K562 (cell line): ENCODE measurements around the gene ATM. TPM values are rescaled to one million over a fixed set of nuclear protein-coding genes. Genes with fewer than 3 reads are reported as not detected.

ENCODE experiments used
- ETS2 ChIP-seq: IDR thresholded peaks from 2 replicates; pipeline ENCODE4 v1.6.1; 2016; ENCODE audit warnings: borderline replicate concordance, missing genetic modification characterization, mild to moderate bottlenecking, moderate library complexity, missing compliant biosample characterization; ENCODE audit not compliant: poor library complexity, severe bottlenecking
- HLTF ChIP-seq: fragments of 450-650 bp; IDR thresholded peaks from 2 replicates; pipeline ENCODE4 v1.6.1; 2016
- MAFG ChIP-seq: fragments of 450-650 bp; conservative IDR thresholded peaks from 2 replicates; pipeline ENCODE4 v1.6.1; 2016; ENCODE audit warnings: missing genetic modification characterization, missing compliant biosample characterization
- PML ChIP-seq: IDR thresholded peaks from 2 replicates; pipeline ENCODE4 v1.6.1; 2012; ENCODE audit warnings: low read length, inconsistent platforms
- PRPF4 ChIP-seq: fragments of 200-400 bp; formaldehyde crosslinking; IDR thresholded peaks from one replicate; pipeline ENCODE4 v1.6.1; 2017; ENCODE audit warnings: low read length, low read depth, mild to moderate bottlenecking; ENCODE audit not compliant: insufficient read depth, poor library complexity, severe bottlenecking
- REST ChIP-seq, 2 experiments: fragments of 450-650 bp; formaldehyde crosslinking in 1 of 2; IDR thresholded peaks; 2 replicates each; pipeline versions ENCODE4 v1.4.0 to v1.6.1; 2014 to 2020; ENCODE audit warnings: mild to moderate bottlenecking in 2 of 2, borderline replicate concordance in 1 of 2, low read depth in 1 of 2
- SMARCA4 ChIP-seq: fragments of 450-650 bp; IDR thresholded peaks from 2 replicates; pipeline ENCODE4 v1.6.1; 2016
- SMARCC2 ChIP-seq: fragments of 450-650 bp; IDR thresholded peaks from 2 replicates; pipeline ENCODE4 v1.6.1; 2017; ENCODE audit warnings: antibody characterized with exemption, moderate library complexity, mild to moderate bottlenecking, low read depth
- TAL1 ChIP-seq: fragments of 450-650 bp; IDR thresholded peaks from 2 replicates; pipeline ENCODE4 v1.6.1; 2016; ENCODE audit warnings: mild to moderate bottlenecking
- TEAD1 ChIP-seq, 2 experiments: fragments of 450-650 bp in 1 of 2; sonication (generic) in 1 of 2; formaldehyde crosslinking; IDR thresholded peaks; 2 replicates each; pipeline versions ENCODE4 v1.4.0 to v1.8.0; 2020 to 2022; ENCODE audit warnings: mild to moderate bottlenecking in 2 of 2, missing genetic modification reagents in 1 of 2
- polyA plus RNA-seq, 8 experiments: library from polyadenylated mRNA; depleted of rRNA in 4 of 8; stranded (reverse) in 5 of 8; unstranded in 3 of 8; fragments of >200 nt; fragmentation: Nextera tagmentation in 2 of 8; fragmentation: Illumina TruSeq in 1 of 8; extraction: Ambion mirVana in 2 of 8; extraction: Trizol in 1 of 8; gene quantifications; 2 replicates each; pipeline versions ENCODE4 v1.2.1 to v1.2.3, GENCODE V29; 2011 to 2014; ENCODE audit warnings: inconsistent platforms in 1 of 8, missing spikeins in 1 of 8
- total RNA-seq, 7 experiments: library from RNA; depleted of rRNA in 6 of 7; stranded (reverse); fragments of >200 nt in 6 of 7; fragmentation: Illumina TruSeq in 2 of 7; extraction: Trizol in 2 of 7; gene quantifications; 2 replicates each; pipeline versions ENCODE4 v1.2.1 to v1.2.3, GENCODE V29; 2011 to 2021; ENCODE audit warnings: low replicate concordance in 1 of 7
- TF ChIP-seq, protein P1 (sequence below), 2 experiments: fragments of 450-650 bp; IDR thresholded peaks; 2 replicates each; pipeline ENCODE4 v1.6.1; 2018; ENCODE audit warnings: mild to moderate bottlenecking in 2 of 2, low read depth in 1 of 2; ENCODE audit not compliant: partially characterized antibody in 2 of 2
- TF ChIP-seq, protein P2 (sequence below): sonication (generic); IDR thresholded peaks from 2 replicates; pipeline ENCODE4 v1.6.1; 2016
- TF ChIP-seq, protein P3 (sequence below): fragments of 250-450 bp; sonication (Bioruptor Pico); IDR thresholded peaks from 2 replicates; pipeline ENCODE4 v1.9.0; 2021; ENCODE audit warnings: mild to moderate bottlenecking

The ATM gene
- total and polyA plus RNA-seq, 9 of the 15 experiments (the other 6 are each of a cell fraction or from before 2014, with no cell fraction given): 8.3 to 46.8 (median 26.2) TPM

GRCh38 chr11:108223348-108224149, 682 bp downstream of the ATM start (continued):
- TF ChIP-seq MAFG (tag) (no peak), HLTF (no peak), REST (IDR thresholded peaks at IDR 0.05; ENCODE audit: borderline replicate concordance) (no peak), REST (CRISPR knock-in tag; IDR thresholded peaks at IDR 0.05; ENCODE audit: low read depth) (no peak), PRPF4 (no peak), ETS2 (tag) (no peak), TAL1 (peak; percentile 94), PML (peak; percentile 92), SMARCA4 (peak; percentile 91), SMARCC2 (peak; percentile 65), TEAD1 (CRISPR knock-in tag; IDR thresholded peaks at IDR 0.05) (peak in 1 of 2 experiments; percentile 80; a peak in 2 of 4 replicates)
- TF ChIP-seq, protein P1, sequence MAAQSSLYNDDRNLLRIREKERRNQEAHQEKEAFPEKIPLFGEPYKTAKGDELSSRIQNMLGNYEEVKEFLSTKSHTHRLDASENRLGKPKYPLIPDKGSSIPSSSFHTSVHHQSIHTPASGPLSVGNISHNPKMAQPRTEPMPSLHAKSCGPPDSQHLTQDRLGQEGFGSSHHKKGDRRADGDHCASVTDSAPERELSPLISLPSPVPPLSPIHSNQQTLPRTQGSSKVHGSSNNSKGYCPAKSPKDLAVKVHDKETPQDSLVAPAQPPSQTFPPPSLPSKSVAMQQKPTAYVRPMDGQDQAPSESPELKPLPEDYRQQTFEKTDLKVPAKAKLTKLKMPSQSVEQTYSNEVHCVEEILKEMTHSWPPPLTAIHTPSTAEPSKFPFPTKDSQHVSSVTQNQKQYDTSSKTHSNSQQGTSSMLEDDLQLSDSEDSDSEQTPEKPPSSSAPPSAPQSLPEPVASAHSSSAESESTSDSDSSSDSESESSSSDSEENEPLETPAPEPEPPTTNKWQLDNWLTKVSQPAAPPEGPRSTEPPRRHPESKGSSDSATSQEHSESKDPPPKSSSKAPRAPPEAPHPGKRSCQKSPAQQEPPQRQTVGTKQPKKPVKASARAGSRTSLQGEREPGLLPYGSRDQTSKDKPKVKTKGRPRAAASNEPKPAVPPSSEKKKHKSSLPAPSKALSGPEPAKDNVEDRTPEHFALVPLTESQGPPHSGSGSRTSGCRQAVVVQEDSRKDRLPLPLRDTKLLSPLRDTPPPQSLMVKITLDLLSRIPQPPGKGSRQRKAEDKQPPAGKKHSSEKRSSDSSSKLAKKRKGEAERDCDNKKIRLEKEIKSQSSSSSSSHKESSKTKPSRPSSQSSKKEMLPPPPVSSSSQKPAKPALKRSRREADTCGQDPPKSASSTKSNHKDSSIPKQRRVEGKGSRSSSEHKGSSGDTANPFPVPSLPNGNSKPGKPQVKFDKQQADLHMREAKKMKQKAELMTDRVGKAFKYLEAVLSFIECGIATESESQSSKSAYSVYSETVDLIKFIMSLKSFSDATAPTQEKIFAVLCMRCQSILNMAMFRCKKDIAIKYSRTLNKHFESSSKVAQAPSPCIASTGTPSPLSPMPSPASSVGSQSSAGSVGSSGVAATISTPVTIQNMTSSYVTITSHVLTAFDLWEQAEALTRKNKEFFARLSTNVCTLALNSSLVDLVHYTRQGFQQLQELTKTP (IDR thresholded peaks at IDR 0.05; ENCODE audit: low read depth in 1 of 2, partially characterized antibody in 2 of 2): peak in 1 of 2 experiments; percentile 9
- TF ChIP-seq, protein P2, sequence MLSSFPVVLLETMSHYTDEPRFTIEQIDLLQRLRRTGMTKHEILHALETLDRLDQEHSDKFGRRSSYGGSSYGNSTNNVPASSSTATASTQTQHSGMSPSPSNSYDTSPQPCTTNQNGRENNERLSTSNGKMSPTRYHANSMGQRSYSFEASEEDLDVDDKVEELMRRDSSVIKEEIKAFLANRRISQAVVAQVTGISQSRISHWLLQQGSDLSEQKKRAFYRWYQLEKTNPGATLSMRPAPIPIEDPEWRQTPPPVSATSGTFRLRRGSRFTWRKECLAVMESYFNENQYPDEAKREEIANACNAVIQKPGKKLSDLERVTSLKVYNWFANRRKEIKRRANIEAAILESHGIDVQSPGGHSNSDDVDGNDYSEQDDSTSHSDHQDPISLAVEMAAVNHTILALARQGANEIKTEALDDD: peak; percentile 99
- TF ChIP-seq, protein P3, sequence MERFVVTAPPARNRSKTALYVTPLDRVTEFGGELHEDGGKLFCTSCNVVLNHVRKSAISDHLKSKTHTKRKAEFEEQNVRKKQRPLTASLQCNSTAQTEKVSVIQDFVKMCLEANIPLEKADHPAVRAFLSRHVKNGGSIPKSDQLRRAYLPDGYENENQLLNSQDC (CRISPR knock-in tag): no peak
